Panc1 (cell line): ENCODE results near the gene ETAA1. TPM values are rescaled to one million over a fixed set of nuclear protein-coding genes. Genes with fewer than 3 reads are reported as not detected.
A peak's percentile ranks its signal among the peaks of the same experiment; 100 is the strongest.

Experiments
- ATAC-seq: fragments of 200-7000 bp; cut with Tn5 transposase; 2 replicates; pipeline ENCODE4 v1.9.1; 2020; ENCODE audit warnings: mild to moderate bottlenecking, moderate library complexity
- BruUV-seq: library from RNA; stranded (reverse); fragments of 400-500 nt; replicated peaks from 2 replicates; lab custom pipeline; 2021; lab: Mats Ljungman, UMichigan
- CTCF ChIA-PET: fragments of 300-600 bp; sonication (Branson Sonifier 250); formaldehyde crosslinking; loops from one replicate; lab custom pipeline; 2022; ENCODE audit warnings: antibody characterized with exemption; lab: Charles Lee
- POLR2A ChIA-PET: fragments of 300-600 bp; sonication (Branson Sonifier 250); formaldehyde crosslinking; loops from one replicate; lab custom pipeline; 2022; ENCODE audit warnings: antibody characterized with exemption; lab: Charles Lee
- DNase-seq: peaks from one replicate; pipeline ENCODE4 v3.0.0-alpha.2; 2010; ENCODE audit warnings: low read depth, low spot score
- H3K27ac ChIP-seq: 2 replicates; pipeline ENCODE4 v1.5.1; 2011; ENCODE audit warnings: mild to moderate bottlenecking, low read length, inconsistent platforms
- H3K27me3 ChIP-seq: fragments of 200-500 bp; sonication (Bioruptor generic); 2 replicates; pipeline ENCODE4 v1.6.0; 2014; ENCODE audit warnings: low read length, inconsistent platforms; ENCODE audit not compliant: control insufficient read depth, insufficient read depth
- H3K36me3 ChIP-seq: fragments of 200-500 bp; sonication (Bioruptor generic); 2 replicates; pipeline ENCODE4 v1.5.1; 2014; ENCODE audit warnings: inconsistent platforms, mild to moderate bottlenecking, low read length, moderate library complexity; ENCODE audit not compliant: control insufficient read depth, insufficient read depth
- H3K4me1 ChIP-seq: 2 replicates; pipeline ENCODE4 v1.5.1; 2011; ENCODE audit warnings: inconsistent platforms, mild to moderate bottlenecking, low read length, moderate library complexity; ENCODE audit not compliant: control insufficient read depth, insufficient read depth
- H3K4me3 ChIP-seq, 2 experiments: 2 replicates each; pipeline ENCODE4 v1.5.1; 2011 to 2012; ENCODE audit warnings: low read depth in 2 of 2, low read length in 2 of 2, mild to moderate bottlenecking in 2 of 2, inconsistent platforms in 1 of 2, moderate library complexity in 1 of 2
- H3K9me3 ChIP-seq: fragments of 200-500 bp; sonication (Bioruptor generic); 2 replicates; pipeline ENCODE4 v1.5.1; 2014; ENCODE audit warnings: low read depth, mild to moderate bottlenecking, inconsistent platforms, low read length, moderate library complexity; ENCODE audit not compliant: control insufficient read depth, insufficient read depth
- POLR2AphosphoS5 ChIP-seq: IDR thresholded peaks from 2 replicates; pipeline ENCODE4 v1.6.1; 2012; ENCODE audit warnings: mild to moderate bottlenecking, low read depth, low read length, moderate library complexity
- SIN3A ChIP-seq: IDR thresholded peaks from 2 replicates; pipeline ENCODE4 v1.6.1; 2012; ENCODE audit warnings: low read depth, mild to moderate bottlenecking, low read length, moderate library complexity, borderline replicate concordance; ENCODE audit not compliant: insufficient read depth
- in situ Hi-C: cut with HindIII; loops from 2 replicates; pipeline ENCODE4 v1.10.0; 2016; ENCODE audit warnings: low sequenced_read_pairs, low pct_unique_long_range_greater_than_20kb
- intact Hi-C: fragments of 100-400 bp; cut with micrococcal nuclease; formaldehyde crosslinking; loops from one replicate; pipeline ENCODE4 v1.10.0; 2022; ENCODE audit not compliant: unreplicated experiment
- total RNA-seq: library from RNA; stranded (reverse); gene quantifications from one replicate; pipeline ENCODE4 v1.2.1, GENCODE V29; 2021; ENCODE audit not compliant: unreplicated experiment
- TF ChIP-seq, protein P1 (sequence below): fragments of 450-650 bp; IDR thresholded peaks from 2 replicates; pipeline ENCODE4 v1.5.1; 2017; ENCODE audit warnings: mild to moderate bottlenecking
- TF ChIP-seq, protein P2 (sequence below), 2 experiments: IDR thresholded peaks; 2 replicates each; pipeline ENCODE4 v1.6.1; 2011 to 2012; ENCODE audit warnings: low read depth in 2 of 2, control low read depth in 1 of 2, low read length in 1 of 2, mild to moderate bottlenecking in 1 of 2, moderate library complexity in 1 of 2; ENCODE audit not compliant: insufficient read depth in 1 of 2

Gene ETAA1
- total RNA-seq, 1 experiment from 2014 or later, result 11.8 TPM

DNA sequence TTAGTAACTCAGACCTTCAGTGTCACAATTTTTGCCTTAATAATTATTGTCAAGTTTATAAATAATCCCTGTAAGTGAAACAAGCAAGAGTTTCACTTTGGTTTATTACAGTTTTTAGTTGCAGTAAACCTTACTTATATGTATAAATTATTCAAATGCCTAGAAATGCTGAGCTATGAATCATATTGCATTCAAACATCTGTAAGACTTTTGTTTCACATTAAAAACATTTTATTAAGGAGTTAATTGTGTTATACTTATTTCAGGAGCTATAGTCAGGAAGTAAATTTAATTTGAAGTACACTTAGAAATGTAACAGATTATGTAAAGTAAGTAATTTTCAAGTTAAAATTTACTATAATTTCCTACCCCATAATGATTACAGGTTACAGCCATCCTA, 3.9 kb upstream of the ETAA1 start:
- H3K4me1 ChIP-seq, result no peaks in the 10 kb centered on the region; the same call in none of the 2 replicates
- no peak overlapping the region for H3K27ac ChIP-seq
- in situ Hi-C loops (no loop called here), intact Hi-C loops (no loop called here)
- DNase-seq, result no peak
- CTCF ChIA-PET, result no interaction called here
- no peaks in the 10 kb centered on the region for H3K9me3 ChIP-seq
- POLR2A ChIA-PET, result no interaction called here
- no peak overlapping the region for H3K4me3 ChIP-seq
- H3K36me3 ChIP-seq, result no peaks in the 10 kb centered on the region; the same call in 1 of the 2 replicates
- BruUV-seq, result no TSS peak
- H3K27me3 ChIP-seq, result no peaks in the 10 kb centered on the region
- no peak for TF ChIP-seq POLR2AphosphoS5
- no peak for ATAC-seq

DNA sequence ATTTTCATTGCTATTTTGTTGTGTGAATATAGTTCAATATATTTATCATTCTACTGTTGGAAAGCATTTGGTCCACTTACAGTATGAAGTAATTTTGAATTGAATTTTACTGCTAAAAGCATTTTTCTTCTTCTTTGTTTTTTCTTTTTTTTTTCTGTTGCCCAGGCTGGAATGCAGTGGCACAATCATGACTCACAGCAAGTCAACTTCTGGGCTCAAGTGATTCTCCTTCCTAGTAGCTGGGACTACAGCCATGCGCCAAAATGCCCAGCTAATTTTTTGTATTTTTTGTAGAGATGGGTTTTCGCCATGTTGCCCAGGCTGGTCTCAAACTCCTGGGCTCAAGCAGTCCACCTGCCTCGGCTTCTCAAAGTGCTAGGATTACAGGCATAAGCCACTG, 2.4 kb upstream of the ETAA1 start:
- in situ Hi-C loops (no loop called here), intact Hi-C loops (no loop called here)
- Histone ChIP-seq H3K36me3 (no peaks in the 10 kb centered on the region; the same call in 1 of the 2 replicates), H3K27ac (no peak overlapping the region), H3K4me3 (no peak overlapping the region), H3K4me1 (peaks cover 11% of the 10 kb centered on the region), H3K9me3 (no peaks in the 10 kb centered on the region), H3K27me3 (no peaks in the 10 kb centered on the region)
- no peak for TF ChIP-seq SIN3A
- TF ChIP-seq, protein P1, sequence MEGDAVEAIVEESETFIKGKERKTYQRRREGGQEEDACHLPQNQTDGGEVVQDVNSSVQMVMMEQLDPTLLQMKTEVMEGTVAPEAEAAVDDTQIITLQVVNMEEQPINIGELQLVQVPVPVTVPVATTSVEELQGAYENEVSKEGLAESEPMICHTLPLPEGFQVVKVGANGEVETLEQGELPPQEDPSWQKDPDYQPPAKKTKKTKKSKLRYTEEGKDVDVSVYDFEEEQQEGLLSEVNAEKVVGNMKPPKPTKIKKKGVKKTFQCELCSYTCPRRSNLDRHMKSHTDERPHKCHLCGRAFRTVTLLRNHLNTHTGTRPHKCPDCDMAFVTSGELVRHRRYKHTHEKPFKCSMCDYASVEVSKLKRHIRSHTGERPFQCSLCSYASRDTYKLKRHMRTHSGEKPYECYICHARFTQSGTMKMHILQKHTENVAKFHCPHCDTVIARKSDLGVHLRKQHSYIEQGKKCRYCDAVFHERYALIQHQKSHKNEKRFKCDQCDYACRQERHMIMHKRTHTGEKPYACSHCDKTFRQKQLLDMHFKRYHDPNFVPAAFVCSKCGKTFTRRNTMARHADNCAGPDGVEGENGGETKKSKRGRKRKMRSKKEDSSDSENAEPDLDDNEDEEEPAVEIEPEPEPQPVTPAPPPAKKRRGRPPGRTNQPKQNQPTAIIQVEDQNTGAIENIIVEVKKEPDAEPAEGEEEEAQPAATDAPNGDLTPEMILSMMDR, result no peak
- DNase-seq (no peak), ATAC-seq (no peak)
- ChIA-PET CTCF (no interaction called here), POLR2A (no interaction called here)
- no TSS peak for BruUV-seq

DNA sequence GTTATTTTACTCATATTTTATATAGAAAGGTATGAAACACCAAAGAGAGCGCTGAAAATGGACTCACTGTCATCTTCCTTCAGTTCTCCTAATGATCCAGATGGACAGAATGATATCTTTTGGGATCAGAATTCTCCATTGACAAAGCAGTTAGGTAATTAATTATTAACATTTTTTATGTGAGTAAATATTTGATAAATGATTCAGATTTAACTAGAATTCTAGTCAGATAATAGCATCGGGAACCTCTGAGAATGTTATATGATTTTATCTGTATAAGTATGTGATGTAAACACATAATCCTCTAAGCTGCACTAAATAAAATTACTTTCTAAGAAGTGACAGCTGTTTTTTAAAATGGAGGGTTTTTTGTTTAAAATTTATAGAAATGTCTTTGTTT, 2.0 kb downstream of the ETAA1 start:
- BruUV-seq, result no TSS peak
- Histone ChIP-seq H3K36me3 (peaks cover 24% of the 10 kb centered on the region), H3K4me3 (peak overlapping the region; percentile 77 to 90; a peak in 2 of 4 replicates), H3K27me3 (no peaks in the 10 kb centered on the region), H3K9me3 (no peaks in the 10 kb centered on the region), H3K4me1 (peaks cover 24% of the 10 kb centered on the region), H3K27ac (peak overlapping the region; percentile 93; the same call in 1 of the 2 replicates)
- no peak for ATAC-seq
- TF ChIP-seq, protein P2, sequence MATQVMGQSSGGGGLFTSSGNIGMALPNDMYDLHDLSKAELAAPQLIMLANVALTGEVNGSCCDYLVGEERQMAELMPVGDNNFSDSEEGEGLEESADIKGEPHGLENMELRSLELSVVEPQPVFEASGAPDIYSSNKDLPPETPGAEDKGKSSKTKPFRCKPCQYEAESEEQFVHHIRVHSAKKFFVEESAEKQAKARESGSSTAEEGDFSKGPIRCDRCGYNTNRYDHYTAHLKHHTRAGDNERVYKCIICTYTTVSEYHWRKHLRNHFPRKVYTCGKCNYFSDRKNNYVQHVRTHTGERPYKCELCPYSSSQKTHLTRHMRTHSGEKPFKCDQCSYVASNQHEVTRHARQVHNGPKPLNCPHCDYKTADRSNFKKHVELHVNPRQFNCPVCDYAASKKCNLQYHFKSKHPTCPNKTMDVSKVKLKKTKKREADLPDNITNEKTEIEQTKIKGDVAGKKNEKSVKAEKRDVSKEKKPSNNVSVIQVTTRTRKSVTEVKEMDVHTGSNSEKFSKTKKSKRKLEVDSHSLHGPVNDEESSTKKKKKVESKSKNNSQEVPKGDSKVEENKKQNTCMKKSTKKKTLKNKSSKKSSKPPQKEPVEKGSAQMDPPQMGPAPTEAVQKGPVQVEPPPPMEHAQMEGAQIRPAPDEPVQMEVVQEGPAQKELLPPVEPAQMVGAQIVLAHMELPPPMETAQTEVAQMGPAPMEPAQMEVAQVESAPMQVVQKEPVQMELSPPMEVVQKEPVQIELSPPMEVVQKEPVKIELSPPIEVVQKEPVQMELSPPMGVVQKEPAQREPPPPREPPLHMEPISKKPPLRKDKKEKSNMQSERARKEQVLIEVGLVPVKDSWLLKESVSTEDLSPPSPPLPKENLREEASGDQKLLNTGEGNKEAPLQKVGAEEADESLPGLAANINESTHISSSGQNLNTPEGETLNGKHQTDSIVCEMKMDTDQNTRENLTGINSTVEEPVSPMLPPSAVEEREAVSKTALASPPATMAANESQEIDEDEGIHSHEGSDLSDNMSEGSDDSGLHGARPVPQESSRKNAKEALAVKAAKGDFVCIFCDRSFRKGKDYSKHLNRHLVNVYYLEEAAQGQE (IDR thresholded peaks at IDR 0.05; ENCODE audit: insufficient read depth in 1 of 2, low read depth in 2 of 2, low read length in 1 of 2), result no peak
- ChIA-PET CTCF (no interaction called here), POLR2A (no interaction called here)
- DNase-seq, result no peak
- in situ Hi-C loops, result no loop called here
- intact Hi-C loops, result no loop called here
